ENCODE data around the gene ELMO2. TPM values are rescaled to one million over a fixed set of nuclear protein-coding genes. Genes with fewer than 3 reads are reported as not detected.

ELMO2 gene
- total RNA-seq, 4 donors from 2014 or later: 41.6 to 69.1 (median 53.8) TPM

DNA sequence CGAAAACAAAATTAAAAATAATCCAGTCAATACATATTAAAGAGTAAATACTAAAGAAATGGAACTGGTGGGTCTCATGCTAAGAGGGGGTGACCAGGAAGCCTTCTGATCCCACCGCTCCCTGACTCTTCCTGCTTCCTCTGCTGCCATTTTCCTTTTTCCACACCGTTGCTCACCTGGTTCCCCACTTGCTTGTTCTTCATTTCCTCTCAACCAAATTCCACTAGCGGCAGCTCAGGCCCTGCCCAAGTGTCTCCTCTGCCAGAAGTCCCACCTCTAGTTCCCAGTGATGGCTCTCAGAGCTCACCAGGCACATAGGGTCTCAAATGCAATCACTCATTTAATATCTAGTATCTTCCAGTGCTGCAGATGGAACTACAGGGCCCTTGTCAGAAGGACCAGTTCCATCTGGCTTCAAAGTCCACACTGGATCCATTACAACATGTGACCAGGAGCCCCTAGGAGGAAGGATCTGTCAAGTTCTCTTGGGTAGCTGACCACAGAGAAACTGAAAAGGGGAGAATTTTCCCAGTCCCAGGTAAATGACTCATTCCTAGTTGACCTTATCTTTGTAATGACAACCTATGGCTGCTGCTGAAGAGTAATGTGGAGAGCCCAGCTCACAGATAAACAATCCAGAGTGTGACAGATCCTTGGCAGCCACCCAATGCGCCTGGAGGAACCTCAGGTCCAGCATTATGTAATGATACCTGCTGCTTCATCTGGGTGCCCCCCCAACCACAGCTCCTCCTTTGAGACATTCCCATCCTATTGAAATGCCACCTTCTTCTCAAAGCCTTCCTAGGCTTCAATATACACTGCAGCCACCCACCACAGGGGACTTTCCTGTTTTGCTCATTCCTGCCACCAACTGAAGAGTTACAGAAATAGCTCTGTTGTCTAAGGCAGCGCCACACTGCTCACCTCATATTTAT, 38.2 kb downstream of the ELMO2 start:
- 91 to 96% methylated on average over 4 to 5 of the region's 6 CpGs for WGBS, 2 donors (ENCODE audit: low coverage in 1 of 2)
- Histone ChIP-seq H3K9me3 (no peaks in the 10 kb centered on the region), H3K4me3 (no peak overlapping the region), H3K36me3 (peaks cover 0 to 83% of the 10 kb centered on the region in 2 donors), H3K4me1 (peaks cover 0 to 23% (median 12%) of the 10 kb centered on the region in 3 donors), H3K27ac (peak overlapping the region in 2 of 4 donors; percentile 14 to 26), H3K27me3 (no peaks in the 10 kb centered on the region)
- TF ChIP-seq, protein P1, sequence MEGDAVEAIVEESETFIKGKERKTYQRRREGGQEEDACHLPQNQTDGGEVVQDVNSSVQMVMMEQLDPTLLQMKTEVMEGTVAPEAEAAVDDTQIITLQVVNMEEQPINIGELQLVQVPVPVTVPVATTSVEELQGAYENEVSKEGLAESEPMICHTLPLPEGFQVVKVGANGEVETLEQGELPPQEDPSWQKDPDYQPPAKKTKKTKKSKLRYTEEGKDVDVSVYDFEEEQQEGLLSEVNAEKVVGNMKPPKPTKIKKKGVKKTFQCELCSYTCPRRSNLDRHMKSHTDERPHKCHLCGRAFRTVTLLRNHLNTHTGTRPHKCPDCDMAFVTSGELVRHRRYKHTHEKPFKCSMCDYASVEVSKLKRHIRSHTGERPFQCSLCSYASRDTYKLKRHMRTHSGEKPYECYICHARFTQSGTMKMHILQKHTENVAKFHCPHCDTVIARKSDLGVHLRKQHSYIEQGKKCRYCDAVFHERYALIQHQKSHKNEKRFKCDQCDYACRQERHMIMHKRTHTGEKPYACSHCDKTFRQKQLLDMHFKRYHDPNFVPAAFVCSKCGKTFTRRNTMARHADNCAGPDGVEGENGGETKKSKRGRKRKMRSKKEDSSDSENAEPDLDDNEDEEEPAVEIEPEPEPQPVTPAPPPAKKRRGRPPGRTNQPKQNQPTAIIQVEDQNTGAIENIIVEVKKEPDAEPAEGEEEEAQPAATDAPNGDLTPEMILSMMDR (IDR thresholded peaks at IDR 0.05): no peak
- TF ChIP-seq POLR2A (IDR thresholded peaks at IDR 0.05): no peak
- ATAC-seq: no peak

DNA sequence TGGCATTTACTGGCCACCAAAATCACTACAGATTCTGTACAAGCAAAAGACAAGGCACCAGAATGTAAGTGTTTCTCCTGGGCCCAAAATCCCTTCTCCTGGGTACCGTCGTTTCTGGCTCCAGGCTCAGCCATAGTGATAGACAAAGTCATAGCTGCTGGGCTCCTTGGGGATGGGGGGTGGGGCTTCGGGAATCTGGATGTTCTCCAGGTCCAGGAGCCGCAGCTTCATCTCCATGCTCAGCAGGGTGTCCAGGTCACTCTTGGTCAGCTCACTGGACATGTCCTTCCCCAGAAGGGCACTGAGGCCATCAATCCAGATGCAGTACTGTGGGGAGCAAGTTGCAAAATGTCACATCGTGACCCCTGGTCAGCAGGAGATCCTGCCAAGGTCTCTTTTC, 39.2 kb downstream of the ELMO2 start:
- TF ChIP-seq EP300 (IDR thresholded peaks at IDR 0.05) (no peak), POLR2A (IDR thresholded peaks at IDR 0.05) (no peak), POLR2AphosphoS5 (IDR thresholded peaks at IDR 0.05) (no peak)
- TF ChIP-seq, protein P1 (IDR thresholded peaks at IDR 0.05): no peak
- WGBS, 2 donors (ENCODE audit: low coverage in 1 of 2): 60% methylated on average over 1 of the region's 5 CpGs; no CpG with 5 or more reads in 1 of the 2 donors

DNA sequence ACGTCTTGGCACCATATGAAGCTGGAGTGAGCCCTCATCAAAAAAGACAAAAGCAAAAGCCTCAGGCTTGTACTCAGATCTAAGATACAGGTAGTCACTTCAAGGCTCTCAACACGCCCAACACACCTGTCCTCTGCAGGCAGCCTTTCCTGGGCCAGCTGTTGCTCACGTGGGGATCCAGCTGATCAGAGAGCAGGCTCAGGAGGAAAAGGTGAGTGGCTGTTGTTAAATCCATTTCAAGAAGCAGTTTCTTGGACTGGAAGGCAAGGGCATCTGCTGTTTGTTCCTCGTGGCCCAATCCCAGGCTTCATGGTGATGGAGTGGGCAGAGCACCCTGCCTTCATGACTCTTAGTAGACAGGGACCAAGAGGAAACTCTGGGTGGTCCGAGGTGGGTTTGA, 39.6 kb downstream of the ELMO2 start:
- no peak for ATAC-seq
- H3K27me3 ChIP-seq: no peaks in the 10 kb centered on the region
- no peak overlapping the region for H3K27ac ChIP-seq
- peaks cover 0 to 37% (median 23%) of the 10 kb centered on the region in 3 donors for H3K4me1 ChIP-seq
- no peaks in the 10 kb centered on the region for H3K9me3 ChIP-seq
- WGBS, 2 donors (ENCODE audit: low coverage in 1 of 2): 75 to 79% methylated on average over 3 to 5 of the region's 5 CpGs
- peaks cover 0 to 74% of the 10 kb centered on the region in 2 donors for H3K36me3 ChIP-seq
- H3K4me3 ChIP-seq: no peak overlapping the region
- TF ChIP-seq POLR2AphosphoS5 (IDR thresholded peaks at IDR 0.05): no peak
- TF ChIP-seq EP300 (IDR thresholded peaks at IDR 0.05): no peak
- TF ChIP-seq POLR2A (IDR thresholded peaks at IDR 0.05): no peak
- TF ChIP-seq, protein P1 (IDR thresholded peaks at IDR 0.05): no peak

More for the DNA sequence above, 39.2 kb downstream of the ELMO2 start:
- Histone ChIP-seq H3K4me3 (no peak overlapping the region), H3K27me3 (no peaks in the 10 kb centered on the region), H3K9me3 (no peaks in the 10 kb centered on the region), H3K4me1 (peaks cover 0 to 33% (median 22%) of the 10 kb centered on the region in 3 donors), H3K36me3 (peaks cover 0 to 78% of the 10 kb centered on the region in 2 donors), H3K27ac (no peak overlapping the region)
- no peak for ATAC-seq

DNA sequence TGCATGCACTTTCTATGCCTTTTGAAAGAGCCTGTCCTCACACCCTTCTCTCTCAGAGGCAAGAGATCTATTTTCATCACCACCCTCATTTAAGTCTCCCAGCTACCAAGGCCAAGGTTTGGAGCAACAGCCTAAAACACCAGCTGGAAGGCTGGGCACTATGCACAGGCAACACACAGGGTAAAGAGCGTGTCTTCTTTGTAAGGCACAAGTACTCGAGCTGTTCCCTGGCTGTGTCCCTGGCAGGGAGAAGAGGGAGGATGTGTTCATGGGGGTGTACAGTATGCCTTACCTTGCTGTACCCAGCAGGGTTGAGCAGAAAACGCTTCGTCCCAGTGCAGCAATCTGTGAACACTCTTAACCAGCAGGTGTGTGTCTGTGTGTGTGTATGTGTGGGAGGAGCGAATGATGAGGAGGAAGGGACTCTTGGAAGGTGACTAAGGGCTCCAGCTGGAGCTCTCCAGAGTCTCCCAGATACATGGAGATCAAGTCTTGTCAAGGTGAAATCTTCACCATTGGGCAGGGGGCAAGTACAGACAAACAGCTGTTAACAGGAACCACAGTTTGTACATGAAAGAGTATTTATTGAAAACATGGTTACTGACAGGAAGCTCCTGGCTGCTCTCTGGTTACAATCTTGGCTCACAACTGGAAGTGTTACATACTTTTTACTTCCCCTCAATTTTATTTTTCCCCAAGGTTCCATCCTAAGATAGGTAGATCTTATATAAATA, 40.8 kb downstream of the ELMO2 start:
- no CpG with 5 or more reads among the region's 5 CpGs for WGBS, 2 donors (ENCODE audit: low coverage in 1 of 2)
- no peak for ATAC-seq
- Histone ChIP-seq H3K36me3 (peaks cover 0 to 67% of the 10 kb centered on the region in 2 donors), H3K27me3 (no peaks in the 10 kb centered on the region), H3K4me1 (peaks cover 0 to 46% (median 23%) of the 10 kb centered on the region in 3 donors), H3K9me3 (no peaks in the 10 kb centered on the region), H3K4me3 (no peak overlapping the region), H3K27ac (peak overlapping the region in 1 of 4 donors; percentile 96)
- TF ChIP-seq, protein P1 (IDR thresholded peaks at IDR 0.05): no peak
- no peak for TF ChIP-seq POLR2A (IDR thresholded peaks at IDR 0.05)
- no peak for TF ChIP-seq EP300 (IDR thresholded peaks at IDR 0.05)
- TF ChIP-seq POLR2AphosphoS5 (IDR thresholded peaks at IDR 0.05): no peak

All from gastroesophageal sphincter (tissue), 4 donors.